Erythroblast (primary cell): Measurements from ENCODE around the gene ENTREP1.
"Not testable (repeated sequence)": the region's sequence is repeated elsewhere in the genome, so short reads cannot be mapped to it uniquely, and the experiment has no call there.

Source experiments
- GATA1 ChIP-seq: IDR thresholded peaks from 2 replicates; pipeline ENCODE4 v1.6.1; 2011; ENCODE audit warnings: low read depth, mild to moderate bottlenecking, control low read depth, low read length, moderate library complexity
- POLR2A ChIP-seq: IDR thresholded peaks from 2 replicates; pipeline ENCODE4 v1.6.1; 2011; ENCODE audit warnings: mild to moderate bottlenecking, low read length

DNA sequence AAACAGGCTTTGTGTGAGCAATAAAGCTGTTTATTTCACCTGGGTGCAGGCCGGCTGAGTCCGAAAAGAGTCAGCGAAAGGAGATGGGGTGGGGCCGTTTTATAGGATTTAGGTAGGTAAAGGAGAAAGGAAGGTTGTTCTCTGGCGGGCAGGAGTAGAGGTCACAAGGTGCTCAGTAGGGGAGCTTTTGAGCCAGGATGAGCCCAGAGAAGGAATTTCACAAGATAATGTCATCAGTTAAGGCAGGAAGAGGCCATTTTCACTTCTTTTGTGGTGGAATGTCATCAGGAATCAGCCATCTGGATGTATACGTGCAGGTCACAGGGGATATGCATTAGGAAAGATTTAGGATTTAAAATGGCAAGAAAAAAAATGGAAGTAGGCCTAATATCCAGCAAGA, 84.9 kb downstream of the ENTREP1 start:
- not testable (repeated sequence) for TF ChIP-seq POLR2A, GATA1
